ENCODE results near the gene PGGHG. TPM values are rescaled to one million over a fixed set of nuclear protein-coding genes. Genes with fewer than 3 reads are reported as not detected.

The PGGHG gene
- total and polyA plus RNA-seq, 2 of the 13 experiments (the other 11 are each of a cell fraction or from before 2014, with no cell fraction given) = 5.9 to 14.8 TPM

DNA sequence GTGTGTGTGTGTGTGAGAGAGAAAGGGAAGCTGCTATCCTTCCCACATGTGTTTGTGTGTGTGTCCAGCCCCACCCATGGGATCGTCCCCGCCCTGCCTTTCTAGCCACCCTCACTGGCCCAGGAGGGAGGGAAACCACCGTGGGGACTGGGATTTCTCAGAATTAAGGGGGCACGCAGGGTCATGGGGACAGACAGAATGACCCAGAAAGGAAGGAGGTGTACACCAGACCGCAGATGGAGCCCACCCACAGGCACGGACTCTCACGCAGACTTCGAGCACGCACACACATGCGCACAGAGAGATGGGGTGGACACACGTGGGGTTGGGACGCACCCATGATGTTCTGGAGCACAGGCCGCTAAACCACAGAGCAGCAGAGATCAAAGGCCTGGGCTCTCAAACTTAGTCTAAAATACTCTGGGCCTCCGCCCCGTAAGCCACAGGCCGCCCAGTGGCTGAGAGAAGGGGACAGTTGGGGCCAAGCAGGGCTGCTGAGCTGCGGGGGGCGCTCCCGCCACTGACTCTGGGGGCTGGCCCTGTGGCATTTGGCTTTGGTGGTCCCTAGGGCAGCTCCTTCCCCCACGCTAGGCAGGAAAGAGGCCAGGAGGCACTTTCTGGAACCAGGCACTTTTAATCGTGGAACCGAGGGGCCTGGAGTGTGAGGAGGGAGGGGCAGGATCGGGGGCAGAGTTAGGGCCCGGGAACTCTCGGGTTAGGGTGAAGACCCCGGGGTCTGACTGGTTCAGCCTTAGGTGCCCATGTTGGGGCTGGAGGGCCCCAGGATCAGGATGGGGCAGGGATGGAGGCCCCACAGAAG lies 8.9 kb downstream of the PGGHG start:
- no peak overlapping the region for H2AFZ ChIP-seq (ENCODE audit: low read length)
- peak; percentile 54 for ATAC-seq
- H3K36me3 ChIP-seq (replicated peaks in 1 of 2; ENCODE audit: control insufficient read depth in 1 of 2, insufficient read depth in 2 of 2, low read length in 2 of 2) = no peaks in the 10 kb centered on the region
- H4K20me1 ChIP-seq (ENCODE audit: insufficient read depth, low read length) = no peaks in the 10 kb centered on the region
- no peak overlapping the region for H3K27ac ChIP-seq (ENCODE audit: extremely low read length, insufficient read depth, low read length)
- BruUV-seq (replicated peaks) = no TSS peak
- no peaks in the 10 kb centered on the region for H3K79me2 ChIP-seq (ENCODE audit: insufficient read depth, low read length)
- intact Hi-C loops (cut with micrococcal nuclease; ENCODE audit: unreplicated experiment) (no loop called here), in situ Hi-C loops (cut with HindIII; ENCODE audit: extremely low pct_ligation_motif_present, low pct_unique_long_range_greater_than_20kb) (no loop called here)
- H3K4me1 ChIP-seq (ENCODE audit: insufficient read depth, low read length) = peaks cover 35% of the 10 kb centered on the region
- peak; percentile 24 for DNase-seq (ENCODE audit: low spot score)
- peaks cover 11 to 20% of the 10 kb centered on the region in 2 experiments for H3K27me3 ChIP-seq (ENCODE audit: control insufficient read depth in 1 of 2, insufficient read depth in 2 of 2, low read length in 2 of 2)
- no peak overlapping the region for H3K9ac ChIP-seq (ENCODE audit: insufficient read depth, low read depth, low read length)
- FAIRE-seq = no peak
- H3K9me3 ChIP-seq (ENCODE audit: low read length) = no peaks in the 10 kb centered on the region
- 3% methylated on average over 22 of the region's 26 CpGs for WGBS (ENCODE audit: low lambda C conversion rate)
- H3K4me2 ChIP-seq (ENCODE audit: low read depth, low read length) = peak overlapping the region; percentile 67
- H3K4me3 ChIP-seq (replicated peaks in 1 of 3; ENCODE audit: insufficient read depth in 1 of 3, low read depth in 2 of 3, low read length in 3 of 3) = peak overlapping the region in 1 of 3 experiments; percentile 52; a peak in 1 of 6 replicates
- CTCF ChIA-PET (ENCODE audit: low intra/inter-chr PET ratio, low total read pairs) = no interaction called here
- POLR2A ChIA-PET = interaction anchor here (1.5 kb wide), 1 partner anchor 58 kb away, joined by 3 read pairs; no protein-coding TSS in a partner anchor
- TF ChIP-seq EED (CRISPR knock-in tag; IDR thresholded peaks at IDR 0.05) = no peak
- TF ChIP-seq ZFAT (CRISPR knock-in tag; conservative IDR thresholded peaks at IDR 0.05) = no peak
- TF ChIP-seq MEIS2 (CRISPR knock-in tag; IDR thresholded peaks at IDR 0.05) = no peak
- peak; percentile 20 for TF ChIP-seq XRCC5 (optimal IDR thresholded peaks at IDR 0.05; ENCODE audit: low read length)
- peak; percentile 8; the same call in 1 of the 2 replicates for TF ChIP-seq AKAP8 (CRISPR knock-in tag; IDR thresholded peaks at IDR 0.05)
- TF ChIP-seq ZNF569 (CRISPR knock-in tag; IDR thresholded peaks at IDR 0.05; ENCODE audit: borderline replicate concordance) = no peak
- no peak for TF ChIP-seq ZNF33B (CRISPR knock-in tag; IDR thresholded peaks at IDR 0.05)
- TF ChIP-seq ZFY (CRISPR knock-in tag; IDR thresholded peaks at IDR 0.05) = peak; percentile 32; the same call in 1 of the 2 replicates
- TF ChIP-seq ZFP36L2 (CRISPR knock-in tag; IDR thresholded peaks at IDR 0.05) = no peak
- TF ChIP-seq, protein P1, sequence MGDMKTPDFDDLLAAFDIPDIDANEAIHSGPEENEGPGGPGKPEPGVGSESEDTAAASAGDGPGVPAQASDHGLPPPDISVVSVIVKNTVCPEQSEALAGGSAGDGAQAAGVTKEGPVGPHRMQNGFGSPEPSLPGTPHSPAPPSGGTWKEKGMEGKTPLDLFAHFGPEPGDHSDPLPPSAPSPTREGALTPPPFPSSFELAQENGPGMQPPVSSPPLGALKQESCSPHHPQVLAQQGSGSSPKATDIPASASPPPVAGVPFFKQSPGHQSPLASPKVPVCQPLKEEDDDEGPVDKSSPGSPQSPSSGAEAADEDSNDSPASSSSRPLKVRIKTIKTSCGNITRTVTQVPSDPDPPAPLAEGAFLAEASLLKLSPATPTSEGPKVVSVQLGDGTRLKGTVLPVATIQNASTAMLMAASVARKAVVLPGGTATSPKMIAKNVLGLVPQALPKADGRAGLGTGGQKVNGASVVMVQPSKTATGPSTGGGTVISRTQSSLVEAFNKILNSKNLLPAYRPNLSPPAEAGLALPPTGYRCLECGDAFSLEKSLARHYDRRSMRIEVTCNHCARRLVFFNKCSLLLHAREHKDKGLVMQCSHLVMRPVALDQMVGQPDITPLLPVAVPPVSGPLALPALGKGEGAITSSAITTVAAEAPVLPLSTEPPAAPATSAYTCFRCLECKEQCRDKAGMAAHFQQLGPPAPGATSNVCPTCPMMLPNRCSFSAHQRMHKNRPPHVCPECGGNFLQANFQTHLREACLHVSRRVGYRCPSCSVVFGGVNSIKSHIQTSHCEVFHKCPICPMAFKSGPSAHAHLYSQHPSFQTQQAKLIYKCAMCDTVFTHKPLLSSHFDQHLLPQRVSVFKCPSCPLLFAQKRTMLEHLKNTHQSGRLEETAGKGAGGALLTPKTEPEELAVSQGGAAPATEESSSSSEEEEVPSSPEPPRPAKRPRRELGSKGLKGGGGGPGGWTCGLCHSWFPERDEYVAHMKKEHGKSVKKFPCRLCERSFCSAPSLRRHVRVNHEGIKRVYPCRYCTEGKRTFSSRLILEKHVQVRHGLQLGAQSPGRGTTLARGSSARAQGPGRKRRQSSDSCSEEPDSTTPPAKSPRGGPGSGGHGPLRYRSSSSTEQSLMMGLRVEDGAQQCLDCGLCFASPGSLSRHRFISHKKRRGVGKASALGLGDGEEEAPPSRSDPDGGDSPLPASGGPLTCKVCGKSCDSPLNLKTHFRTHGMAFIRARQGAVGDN (CRISPR knock-in tag; IDR thresholded peaks at IDR 0.05) = peak; percentile 31; the same call in 1 of the 2 replicates
- peak; percentile 58 for TF ChIP-seq AGO2 (optimal IDR thresholded peaks at IDR 0.05; ENCODE audit: low read depth, low read length)
- TF ChIP-seq ZFX (CRISPR knock-in tag; IDR thresholded peaks at IDR 0.05; ENCODE audit: low read depth) = peak; percentile 18
- TF ChIP-seq ZNF776 (CRISPR knock-in tag; IDR thresholded peaks at IDR 0.05) = peak; percentile 32; the same call in 1 of the 2 replicates
- no peak for TF ChIP-seq NCOA5 (CRISPR knock-in tag; IDR thresholded peaks at IDR 0.05)
- TF ChIP-seq, protein P2, sequence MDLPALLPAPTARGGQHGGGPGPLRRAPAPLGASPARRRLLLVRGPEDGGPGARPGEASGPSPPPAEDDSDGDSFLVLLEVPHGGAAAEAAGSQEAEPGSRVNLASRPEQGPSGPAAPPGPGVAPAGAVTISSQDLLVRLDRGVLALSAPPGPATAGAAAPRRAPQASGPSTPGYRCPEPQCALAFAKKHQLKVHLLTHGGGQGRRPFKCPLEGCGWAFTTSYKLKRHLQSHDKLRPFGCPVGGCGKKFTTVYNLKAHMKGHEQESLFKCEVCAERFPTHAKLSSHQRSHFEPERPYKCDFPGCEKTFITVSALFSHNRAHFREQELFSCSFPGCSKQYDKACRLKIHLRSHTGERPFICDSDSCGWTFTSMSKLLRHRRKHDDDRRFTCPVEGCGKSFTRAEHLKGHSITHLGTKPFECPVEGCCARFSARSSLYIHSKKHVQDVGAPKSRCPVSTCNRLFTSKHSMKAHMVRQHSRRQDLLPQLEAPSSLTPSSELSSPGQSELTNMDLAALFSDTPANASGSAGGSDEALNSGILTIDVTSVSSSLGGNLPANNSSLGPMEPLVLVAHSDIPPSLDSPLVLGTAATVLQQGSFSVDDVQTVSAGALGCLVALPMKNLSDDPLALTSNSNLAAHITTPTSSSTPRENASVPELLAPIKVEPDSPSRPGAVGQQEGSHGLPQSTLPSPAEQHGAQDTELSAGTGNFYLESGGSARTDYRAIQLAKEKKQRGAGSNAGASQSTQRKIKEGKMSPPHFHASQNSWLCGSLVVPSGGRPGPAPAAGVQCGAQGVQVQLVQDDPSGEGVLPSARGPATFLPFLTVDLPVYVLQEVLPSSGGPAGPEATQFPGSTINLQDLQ (CRISPR knock-in tag; IDR thresholded peaks at IDR 0.05) = no peak
- peak; percentile 40 for TF ChIP-seq KDM2A (CRISPR knock-in tag; IDR thresholded peaks at IDR 0.05; ENCODE audit: borderline replicate concordance, low read depth)
- no peak for TF ChIP-seq ZFP41 (CRISPR knock-in tag; IDR thresholded peaks at IDR 0.05; ENCODE audit: borderline replicate concordance)
- TF ChIP-seq, protein P3, sequence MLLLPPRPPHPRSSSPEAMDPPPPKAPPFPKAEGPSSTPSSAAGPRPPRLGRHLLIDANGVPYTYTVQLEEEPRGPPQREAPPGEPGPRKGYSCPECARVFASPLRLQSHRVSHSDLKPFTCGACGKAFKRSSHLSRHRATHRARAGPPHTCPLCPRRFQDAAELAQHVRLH (CRISPR knock-in tag; IDR thresholded peaks at IDR 0.05; ENCODE audit: borderline replicate concordance, low read depth) = no peak
